Measurements from ENCODE around the gene NUDCD3.

The NUDCD3 gene

GRCh38 chr7:44455155-44455554 is 35.3 kb downstream of the NUDCD3 start:
- TF ChIP-seq CTCF (IDR thresholded peaks at IDR 0.05; ENCODE audit: extremely low read depth, missing control alignments) = no peak
- DNase-seq (ENCODE audit: low spot score) = no peak

GRCh38 chr7:44454348-44454747 is 36.1 kb downstream of the NUDCD3 start:
- no peak for TF ChIP-seq CTCF (IDR thresholded peaks at IDR 0.05; ENCODE audit: extremely low read depth, missing control alignments)
- DNase-seq (ENCODE audit: low spot score) = no peak

GRCh38 chr7:44451123-44451522 is 39.3 kb downstream of the NUDCD3 start:
- no peak for DNase-seq (ENCODE audit: low spot score)
- no peak for TF ChIP-seq CTCF (IDR thresholded peaks at IDR 0.05; ENCODE audit: extremely low read depth, missing control alignments)

- TF ChIP-seq CTCF (IDR thresholded peaks at IDR 0.05; ENCODE audit: extremely low read depth, missing control alignments) = no peak
- DNase-seq (ENCODE audit: low spot score) = no peak
Measured at GRCh38 chr7:44449584-44449928, 40.9 kb downstream of the NUDCD3 start.

- no peak for TF ChIP-seq CTCF (IDR thresholded peaks at IDR 0.05; ENCODE audit: extremely low read depth, missing control alignments)
- DNase-seq (ENCODE audit: low spot score) = no peak
Measured at GRCh38 chr7:44448922-44449583, 41.4 kb downstream of the NUDCD3 start.

GRCh38 chr7:44447874-44448425 is 42.5 kb downstream of the NUDCD3 start:
- TF ChIP-seq CTCF (IDR thresholded peaks at IDR 0.05; ENCODE audit: extremely low read depth, missing control alignments) = no peak
- DNase-seq (ENCODE audit: low spot score) = no peak

- no peak for TF ChIP-seq CTCF (IDR thresholded peaks at IDR 0.05; ENCODE audit: extremely low read depth, missing control alignments)
- no peak for DNase-seq (ENCODE audit: low spot score)
Measured at GRCh38 chr7:44445986-44446671, 44.3 kb downstream of the NUDCD3 start.

All from GM20000 (cell line).